Keratinocyte (primary cell): Measurements from ENCODE around the gene HNRNPA1. TPM values are rescaled to one million over a fixed set of nuclear protein-coding genes. Genes with fewer than 3 reads are reported as not detected.
"Not testable (repeated sequence)": the region's sequence is repeated elsewhere in the genome, so short reads cannot be mapped to it uniquely, and the experiment has no call there.

ENCODE experiments used
- DNase-seq: peaks from one replicate; pipeline ENCODE4 v3.0.0-alpha.2; 2011; ENCODE audit warnings: low read depth, missing footprints, low spot score
- FAIRE-seq: peaks from 2 replicates; lab custom pipeline; 2011; peaks lifted over from hg19 to GRCh38; lab: Jason Lieb, UNC
- H2AFZ ChIP-seq: 2 replicates; pipeline ENCODE4 v1.6.0; 2012; ENCODE audit warnings: low read length, control low read depth, inconsistent platforms; ENCODE audit not compliant: control insufficient read depth
- H3K27ac ChIP-seq: 2 replicates; pipeline ENCODE4 v1.5.1; 2011; ENCODE audit warnings: low read length; ENCODE audit not compliant: control insufficient read depth, insufficient read depth
- H3K27me3 ChIP-seq: 3 replicates; pipeline ENCODE4 v1.6.0; 2011; ENCODE audit warnings: low read length; ENCODE audit not compliant: control insufficient read depth, insufficient read depth; ENCODE audit errors: extremely low read depth
- H3K36me3 ChIP-seq, 2 experiments: 2 replicates in 1 of 2; 3 replicates in 1 of 2; pipeline ENCODE4 v1.5.1; 2011; ENCODE audit warnings: low read length in 2 of 2, mild to moderate bottlenecking in 1 of 2; ENCODE audit not compliant: control insufficient read depth in 2 of 2, insufficient read depth in 2 of 2; ENCODE audit errors: extremely low read depth in 1 of 2
- H3K4me1 ChIP-seq: 3 replicates; pipeline ENCODE4 v1.5.1; 2011; ENCODE audit warnings: low read length; ENCODE audit not compliant: control insufficient read depth, insufficient read depth; ENCODE audit errors: extremely low read depth
- H3K4me2 ChIP-seq: 3 replicates; pipeline ENCODE4 v1.6.0; 2011; ENCODE audit warnings: low read depth, low read length; ENCODE audit not compliant: control insufficient read depth, insufficient read depth; ENCODE audit errors: extremely low read depth
- H3K4me3 ChIP-seq, 3 experiments: fragments of 200-600 bp in 1 of 3; sonication (generic) in 1 of 3; 2 replicates in 2 of 3; 3 replicates in 1 of 3; pipeline ENCODE4 v1.5.1; 2011 to 2016; ENCODE audit warnings: low read length in 3 of 3, mild to moderate bottlenecking in 3 of 3, control low read depth in 2 of 3, inconsistent platforms in 1 of 3, low read depth in 1 of 3, mixed read lengths in 1 of 3, mixed run types in 1 of 3, moderate library complexity in 1 of 3; ENCODE audit not compliant: control insufficient read depth in 2 of 3, insufficient read depth in 2 of 3; ENCODE audit errors: extremely low read depth in 1 of 3
- H3K79me2 ChIP-seq: 2 replicates; pipeline ENCODE4 v1.6.0; 2012; ENCODE audit warnings: low read length; ENCODE audit not compliant: control insufficient read depth, insufficient read depth
- H3K9ac ChIP-seq: 3 replicates; pipeline ENCODE4 v1.6.0; 2011; ENCODE audit warnings: low read length; ENCODE audit not compliant: control insufficient read depth, insufficient read depth; ENCODE audit errors: extremely low read depth
- H3K9me1 ChIP-seq: 3 replicates; pipeline ENCODE4 v1.6.0; 2011; ENCODE audit warnings: low read length; ENCODE audit not compliant: control insufficient read depth, insufficient read depth; ENCODE audit errors: extremely low read depth
- H3K9me3 ChIP-seq: 2 replicates; pipeline ENCODE4 v1.5.1; 2012; ENCODE audit warnings: low read depth, low read length; ENCODE audit not compliant: control insufficient read depth
- H4K20me1 ChIP-seq: 3 replicates; pipeline ENCODE4 v1.6.0; 2011; ENCODE audit warnings: low read length; ENCODE audit not compliant: control insufficient read depth, insufficient read depth; ENCODE audit errors: extremely low read depth
- CTCF ChIP-seq, 3 experiments: IDR thresholded peaks in 1 of 3; conservative IDR thresholded peaks in 1 of 3; optimal IDR thresholded peaks in 1 of 3; 2 replicates in 2 of 3; 3 replicates in 1 of 3; pipeline versions ENCODE3 to v1.5.1; 2011; ENCODE audit warnings: low read length in 3 of 3, mild to moderate bottlenecking in 3 of 3, moderate library complexity in 2 of 3, control low read depth in 1 of 3, inconsistent platforms in 1 of 3; ENCODE audit not compliant: insufficient read depth in 2 of 3; ENCODE audit errors: extremely low read depth in 1 of 3
- EZH2 ChIP-seq: IDR thresholded peaks from one replicate; pipeline ENCODE4 v1.6.1; 2012; ENCODE audit warnings: inconsistent platforms, mild to moderate bottlenecking, low read length, moderate library complexity
- dilution Hi-C: fragments of 300-500 bp; cut with MboI; formaldehyde crosslinking; loops from one replicate; pipeline ENCODE4 v1.7.0; 2020; ENCODE audit warnings: low sequenced_read_pairs; ENCODE audit not compliant: extremely low pct_ligation_motif_present
- polyA minus RNA-seq, 3 experiments: library from RNA; depleted of rRNA, polyadenylated mRNA; stranded (reverse); fragments of >200 nt; gene quantifications; 1 replicate in 1 of 3; 2 replicates in 1 of 3; 3 replicates in 1 of 3; pipeline ENCODE4 v1.2.3, GENCODE V29; 2011
- polyA plus RNA-seq, 5 experiments: library from polyadenylated mRNA; depleted of rRNA in 3 of 5; stranded (reverse) in 3 of 5; stranded (forward) in 1 of 5; unstranded in 1 of 5; fragments of >200 nt; gene quantifications; 1 replicate in 1 of 5; 2 replicates in 3 of 5; 3 replicates in 1 of 5; pipeline versions ENCODE4 v1.2.1 to v1.2.3, GENCODE V29; 2011 to 2012; ENCODE audit warnings: missing spikeins in 2 of 5, low read depth in 1 of 5, low replicate concordance in 1 of 5

Gene HNRNPA1
- polyA plus RNA-seq (269 to 1,061 TPM (median 583 TPM) in 3 replicates), polyA minus RNA-seq (134 to 550 TPM (median 267 TPM) in 3 replicates)
- polyA plus RNA-seq (2011; ENCODE audit: low read depth): 866 TPM
- polyA plus RNA-seq (2011; cell fraction: cytosol; rRNA removed): 514 and 556 TPM in 2 replicates
- 391 and 470 TPM in 2 replicates for polyA plus RNA-seq (2011; cell fraction: nucleus; rRNA removed)
- 660 and 1,102 TPM in 2 replicates for polyA plus RNA-seq (2012; ENCODE audit: low replicate concordance)
- 319 TPM for polyA minus RNA-seq (2011; cell fraction: cytosol; rRNA and poly(A)+ RNA removed)
- polyA minus RNA-seq (2011; cell fraction: nucleus; rRNA and poly(A)+ RNA removed): 117 and 201 TPM in 2 replicates

GRCh38 chr12:54280468-54281260, at the start of gene HNRNPA1:
TSS of gene HNRNPA1 (plus strand) at chr12:54280726. CDS start at chr12:54280808, 82 bp downstream.
- Histone ChIP-seq H3K4me1 (peaks cover 37% of the 10 kb centered on the region), H3K4me3 (peak within 1 kb of the TSS; percentile 71 to 98 (median 92)), H3K27ac (peak within 1 kb of the TSS; percentile 100), H3K27me3 (no peaks in the 10 kb centered on the region), H4K20me1 (peaks cover 26% of the 10 kb centered on the region), H3K9me1 (no peaks in the 10 kb centered on the region), H3K9ac (peak within 1 kb of the TSS; percentile 100), H2AFZ (peak within 1 kb of the TSS; percentile 98), H3K9me3 (no peaks in the 10 kb centered on the region), H3K4me2 (peak within 1 kb of the TSS; percentile 98), H3K36me3 (peaks cover 8 to 37% of the 10 kb centered on the region in 2 experiments), H3K79me2 (peaks cover 77% of the 10 kb centered on the region)
- DNase-seq (peak; percentile 99), FAIRE-seq (peak; percentile 84)
- TF ChIP-seq EZH2 (no peak), CTCF (optimal IDR thresholded peaks at IDR 0.05 in 1 of 3, IDR thresholded peaks at IDR 0.05 in 1 of 3, conservative IDR thresholded peaks at IDR 0.05 in 1 of 3; ENCODE audit: extremely low read depth in 1 of 3, insufficient read depth in 2 of 3, low read length in 3 of 3) (no peak)
- dilution Hi-C loops: no loop called here

- H4K20me1 ChIP-seq, H3K9ac ChIP-seq, H3K9me3 ChIP-seq, H3K4me3 ChIP-seq, H3K9me1 ChIP-seq, DNase-seq, H3K36me3 ChIP-seq, H3K4me2 ChIP-seq, H3K79me2 ChIP-seq, FAIRE-seq, H3K27me3 ChIP-seq, H2AFZ ChIP-seq, H3K27ac ChIP-seq, dilution Hi-C loops: not testable (repeated sequence)
- H3K4me1 ChIP-seq: peaks cover 15% of the 10 kb centered on the region
Measured at GRCh38 chr12:54231269-54231668, 49.3 kb upstream of the HNRNPA1 start.
